Hindlimb muscle (tissue), 1 donor: ENCODE data around the gene CD4. TPM values are rescaled to one million over a fixed set of nuclear protein-coding genes. Genes with fewer than 3 reads are reported as not detected.

ENCODE experiments used
- DNase-seq: peaks from one replicate; pipeline ENCODE4 v3.0.0-alpha.2; 2013
- polyA plus RNA-seq: library from polyadenylated mRNA; unstranded; fragments of 120-200 nt; gene quantifications from one replicate; pipeline ENCODE4 v1.2.1, GENCODE V29; 2013; ENCODE audit not compliant: insufficient read length

The CD4 gene
- polyA plus RNA-seq, 1 donor = 11.1 TPM

DNA sequence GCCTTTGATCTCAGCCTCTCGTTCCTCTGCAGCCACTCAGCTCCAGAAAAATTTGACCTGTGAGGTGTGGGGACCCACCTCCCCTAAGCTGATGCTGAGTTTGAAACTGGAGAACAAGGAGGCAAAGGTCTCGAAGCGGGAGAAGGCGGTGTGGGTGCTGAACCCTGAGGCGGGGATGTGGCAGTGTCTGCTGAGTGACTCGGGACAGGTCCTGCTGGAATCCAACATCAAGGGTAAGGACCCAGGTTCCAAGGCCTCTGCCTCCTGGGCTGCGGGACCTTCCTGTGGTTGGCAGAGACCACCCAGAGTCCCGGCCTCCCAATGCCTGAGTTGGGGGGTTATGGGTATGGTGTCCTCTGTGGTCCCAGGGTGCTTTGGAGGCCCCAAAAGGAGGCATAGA, 27.8 kb downstream of the CD4 start:
- no peak for DNase-seq

DNA sequence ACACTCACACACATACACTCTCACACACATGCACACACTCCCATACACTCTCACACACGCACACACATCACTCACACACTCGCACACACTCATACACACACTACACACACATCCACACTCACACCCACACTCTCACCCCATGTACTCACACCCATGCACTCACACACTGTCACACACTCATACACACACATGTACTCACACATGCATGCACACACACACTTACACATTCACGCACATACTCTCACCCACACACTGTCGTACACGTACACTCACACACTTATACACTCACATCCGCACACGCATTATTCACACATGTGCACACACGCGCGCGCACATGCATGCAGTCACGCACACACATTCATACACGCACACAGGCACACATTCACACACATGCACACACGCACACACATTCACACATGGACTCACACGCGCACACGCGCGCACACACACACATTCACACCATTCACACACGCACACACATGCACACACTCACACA, 28.4 kb downstream of the CD4 start:
- no peak for DNase-seq

DNA sequence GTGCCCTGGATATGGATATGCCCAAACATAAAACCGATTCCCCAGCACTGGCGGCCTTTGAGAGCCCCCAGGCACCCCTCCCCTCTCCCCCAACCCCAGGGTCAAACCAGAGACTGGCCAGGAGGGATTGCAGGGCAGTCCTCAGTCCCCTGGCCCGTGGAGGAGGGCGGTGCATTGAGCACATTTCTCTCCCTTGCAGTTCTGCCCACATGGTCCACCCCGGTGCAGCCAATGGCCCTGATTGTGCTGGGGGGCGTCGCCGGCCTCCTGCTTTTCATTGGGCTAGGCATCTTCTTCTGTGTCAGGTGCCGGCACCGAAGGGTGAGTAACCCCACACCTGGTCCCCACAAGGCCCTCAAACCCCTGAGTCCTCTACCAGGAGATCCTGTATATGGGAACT, 28.9 kb downstream of the CD4 start:
- no peak for DNase-seq

DNA sequence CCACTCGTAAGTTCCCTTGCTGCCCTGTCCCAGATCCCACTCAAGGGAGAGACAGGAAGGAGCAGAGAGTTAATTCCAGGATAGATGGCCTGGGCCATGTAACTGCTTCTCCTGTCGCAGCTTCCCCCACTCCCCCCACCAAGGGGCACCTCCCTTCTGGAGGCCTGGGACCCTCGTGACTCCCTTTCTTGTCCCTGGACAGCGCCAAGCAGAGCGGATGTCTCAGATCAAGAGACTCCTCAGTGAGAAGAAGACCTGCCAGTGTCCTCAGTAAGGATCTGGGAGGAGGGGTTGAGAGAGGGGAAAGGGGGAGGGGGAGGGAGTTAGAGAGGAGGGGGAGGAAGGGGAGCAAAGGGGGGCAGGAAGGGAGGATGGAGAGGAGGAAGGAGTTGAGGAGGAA, 29.3 kb downstream of the CD4 start:
- DNase-seq = no peak

DNA sequence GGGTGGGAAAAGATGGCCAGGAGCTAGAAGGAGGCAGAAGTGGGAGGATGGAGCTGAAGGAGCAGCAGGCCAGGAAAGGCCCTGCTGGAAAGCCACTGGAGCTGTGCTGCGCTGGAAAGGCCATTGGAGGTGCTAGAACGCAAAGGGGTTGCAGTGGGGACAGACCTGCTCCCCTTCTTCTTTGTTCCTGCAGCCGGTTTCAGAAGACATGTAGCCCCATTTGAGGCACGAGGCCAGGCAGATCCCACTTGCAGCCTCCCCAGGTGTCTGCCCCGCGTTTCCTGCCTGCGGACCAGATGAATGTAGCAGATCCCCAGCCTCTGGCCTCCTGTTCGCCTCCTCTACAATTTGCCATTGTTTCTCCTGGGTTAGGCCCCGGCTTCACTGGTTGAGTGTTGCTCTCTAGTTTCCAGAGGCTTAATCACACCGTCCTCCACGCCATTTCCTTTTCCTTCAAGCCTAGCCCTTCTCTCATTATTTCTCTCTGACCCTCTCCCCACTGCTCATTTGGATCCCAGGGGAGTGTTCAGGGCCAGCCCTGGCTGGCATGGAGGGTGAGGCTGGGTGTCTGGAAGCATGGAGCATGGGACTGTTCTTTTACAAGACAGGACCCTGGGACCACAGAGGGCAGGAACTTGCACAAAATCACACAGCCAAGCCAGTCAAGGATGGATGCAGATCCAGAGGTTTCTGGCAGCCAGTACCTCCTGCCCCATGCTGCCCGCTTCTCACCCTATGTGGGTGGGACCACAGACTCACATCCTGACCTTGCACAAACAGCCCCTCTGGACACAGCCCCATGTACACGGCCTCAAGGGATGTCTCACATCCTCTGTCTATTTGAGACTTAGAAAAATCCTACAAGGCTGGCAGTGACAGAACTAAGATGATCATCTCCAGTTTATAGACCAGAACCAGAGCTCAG, 30.0 kb downstream of the CD4 start:
- DNase-seq = no peak

DNA sequence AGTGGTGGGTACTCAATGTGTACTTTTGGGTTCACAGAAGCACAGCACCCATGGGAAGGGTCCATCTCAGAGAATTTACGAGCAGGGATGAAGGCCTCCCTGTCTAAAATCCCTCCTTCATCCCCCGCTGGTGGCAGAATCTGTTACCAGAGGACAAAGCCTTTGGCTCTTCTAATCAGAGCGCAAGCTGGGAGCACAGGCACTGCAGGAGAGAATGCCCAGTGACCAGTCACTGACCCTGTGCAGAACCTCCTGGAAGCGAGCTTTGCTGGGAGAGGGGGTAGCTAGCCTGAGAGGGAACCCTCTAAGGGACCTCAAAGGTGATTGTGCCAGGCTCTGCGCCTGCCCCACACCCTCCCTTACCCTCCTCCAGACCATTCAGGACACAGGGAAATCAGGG, 30.8 kb downstream of the CD4 start:
- no peak for DNase-seq

DNA sequence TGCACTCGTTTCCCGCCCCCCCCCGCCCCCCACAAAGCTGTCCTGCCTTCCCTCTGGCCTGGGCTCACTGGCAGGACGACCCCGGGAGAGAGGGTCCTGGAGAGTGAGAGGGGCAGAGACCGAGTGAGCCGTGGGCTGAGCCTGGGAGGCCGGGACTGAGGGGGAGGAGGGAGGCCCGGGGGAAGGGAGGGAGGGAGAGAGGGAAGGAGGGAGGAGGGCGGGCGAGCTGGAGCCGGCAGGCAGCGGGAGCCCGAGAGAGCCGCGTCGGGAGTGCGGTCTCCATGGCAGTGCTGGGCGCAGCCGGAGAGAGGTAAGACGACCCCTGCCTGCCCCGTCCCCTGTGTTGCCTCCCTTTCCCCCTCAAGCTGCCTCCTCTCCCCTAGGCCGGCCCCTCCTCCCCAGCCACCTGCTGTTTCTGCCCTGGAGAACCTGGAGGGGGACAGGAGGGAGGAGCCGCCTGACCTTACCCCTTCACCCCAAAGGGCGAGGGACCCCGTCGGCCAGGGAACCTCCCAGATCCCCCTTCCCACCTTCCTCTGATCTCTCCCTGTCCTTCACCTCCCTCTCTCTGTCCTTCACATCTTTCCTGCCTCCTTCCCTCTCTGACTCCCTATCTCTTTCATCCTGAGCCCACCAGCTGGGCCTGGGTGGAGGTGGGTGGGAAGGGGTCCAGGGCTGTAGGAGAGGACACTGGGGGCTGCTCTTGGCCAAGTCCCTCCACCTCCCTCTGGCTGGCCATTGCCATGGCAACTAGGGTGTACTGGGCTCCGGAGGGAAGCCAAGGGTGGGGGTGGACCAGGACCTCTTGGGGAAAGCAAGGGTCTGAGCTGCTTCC, 32.5 kb downstream of the CD4 start, which contains the start of gene GPR162:
Gene GPR162 (plus strand): TSS at position 231 of the 835 bp plus-strand sequence. CDS start 2,078 bp downstream, outside the sequence.
- DNase-seq = peak; percentile 78

DNA sequence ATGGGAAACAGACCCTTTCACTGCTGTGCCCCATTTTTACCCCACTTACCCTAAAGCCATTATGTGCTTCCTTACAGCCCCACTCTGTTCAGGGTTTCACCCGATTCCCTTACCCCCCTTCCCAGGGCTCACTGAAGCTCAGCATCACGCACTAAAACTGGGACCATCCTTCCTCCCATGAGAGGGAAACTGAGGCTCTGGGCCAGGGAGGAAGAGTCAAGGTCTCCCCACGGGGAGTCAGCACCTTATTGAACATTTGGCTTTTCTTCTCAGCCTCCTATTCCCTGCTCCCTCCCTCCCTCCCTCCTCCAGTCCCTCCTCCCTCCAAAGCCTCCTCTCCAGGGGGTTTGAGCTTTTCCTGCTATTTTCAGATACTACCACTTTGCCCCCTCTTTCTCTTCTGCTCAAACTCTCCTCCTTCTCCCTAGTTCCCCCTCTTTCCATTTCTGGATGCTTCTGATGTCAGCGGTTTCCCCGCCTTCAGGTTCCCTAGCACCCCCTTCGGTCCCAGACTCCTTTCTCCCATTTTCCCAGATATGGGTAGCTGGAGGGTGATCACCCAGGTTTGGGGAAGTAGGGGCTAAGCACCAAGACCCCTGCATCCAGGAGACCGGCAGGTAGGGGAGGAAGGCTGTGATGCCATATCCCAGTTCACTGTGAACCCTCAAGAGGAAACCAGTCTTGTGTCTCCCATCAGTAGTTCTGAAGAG, 33.3 kb downstream of the CD4 start:
- no peak for DNase-seq

DNA sequence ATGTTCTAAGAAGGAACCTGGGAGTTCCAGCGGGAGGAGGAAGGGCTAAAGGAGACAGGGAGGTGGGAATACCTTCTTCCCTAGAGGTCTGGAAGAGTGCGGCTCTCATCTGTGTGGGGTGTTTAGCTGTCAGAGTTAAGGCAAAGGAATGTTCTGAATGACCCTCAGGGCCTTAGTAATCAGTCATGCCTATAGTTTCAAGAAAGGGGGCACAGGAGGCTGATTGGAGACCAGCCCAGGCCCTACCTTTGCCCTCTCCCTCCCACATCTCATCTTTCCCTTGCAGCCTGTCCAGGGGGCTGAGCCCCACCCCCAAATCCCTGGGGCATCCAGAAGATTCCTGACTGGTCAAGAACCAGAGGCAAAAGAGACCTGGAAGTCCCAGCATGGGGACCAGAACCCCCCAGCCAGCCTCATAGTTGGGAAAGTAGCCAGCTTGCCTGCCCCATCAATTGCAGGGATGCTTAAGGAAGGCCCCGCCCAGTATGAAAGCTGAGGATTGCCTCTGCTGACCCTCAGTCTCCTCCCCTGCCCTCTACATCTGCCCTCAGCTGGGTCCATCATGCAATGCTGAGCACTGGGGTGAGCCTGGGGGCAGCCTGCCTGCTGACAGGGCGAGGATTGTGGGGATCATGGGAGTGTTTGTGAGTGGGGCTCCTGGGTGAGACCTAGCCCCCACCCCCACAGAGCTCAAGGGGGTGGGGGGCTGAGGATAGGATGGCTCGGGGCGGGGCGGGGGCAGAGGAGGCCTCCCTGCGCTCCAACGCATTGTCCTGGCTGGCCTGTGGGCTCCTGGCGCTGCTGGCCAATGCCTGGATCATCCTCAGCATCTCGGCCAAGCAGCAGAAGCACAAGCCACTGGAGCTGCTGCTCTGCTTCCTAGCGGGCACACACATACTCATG, 34.1 kb downstream of the CD4 start:
- DNase-seq = no peak

DNA sequence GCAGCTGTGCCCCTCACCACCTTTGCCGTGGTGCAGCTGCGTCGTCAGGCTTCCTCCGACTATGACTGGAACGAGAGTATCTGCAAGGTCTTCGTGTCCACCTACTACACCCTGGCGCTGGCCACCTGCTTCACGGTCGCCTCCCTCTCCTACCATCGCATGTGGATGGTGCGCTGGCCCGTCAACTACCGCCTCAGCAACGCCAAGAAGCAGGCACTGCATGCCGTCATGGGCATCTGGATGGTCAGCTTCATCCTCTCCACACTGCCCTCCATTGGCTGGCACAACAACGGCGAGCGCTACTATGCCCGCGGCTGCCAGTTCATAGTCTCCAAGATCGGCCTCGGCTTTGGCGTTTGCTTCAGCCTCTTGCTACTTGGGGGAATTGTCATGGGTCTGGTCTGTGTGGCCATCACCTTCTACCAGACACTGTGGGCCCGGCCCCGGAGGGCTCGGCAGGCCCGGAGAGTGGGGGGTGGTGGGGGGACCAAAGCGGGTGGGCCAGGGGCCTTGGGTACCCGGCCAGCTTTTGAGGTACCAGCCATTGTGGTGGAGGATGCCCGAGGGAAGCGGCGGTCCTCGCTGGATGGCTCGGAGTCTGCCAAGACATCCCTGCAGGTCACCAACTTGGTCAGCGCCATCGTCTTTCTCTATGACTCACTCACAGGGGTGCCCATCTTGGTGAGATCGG, 34.9 kb downstream of the CD4 start:
- DNase-seq = no peak

DNA sequence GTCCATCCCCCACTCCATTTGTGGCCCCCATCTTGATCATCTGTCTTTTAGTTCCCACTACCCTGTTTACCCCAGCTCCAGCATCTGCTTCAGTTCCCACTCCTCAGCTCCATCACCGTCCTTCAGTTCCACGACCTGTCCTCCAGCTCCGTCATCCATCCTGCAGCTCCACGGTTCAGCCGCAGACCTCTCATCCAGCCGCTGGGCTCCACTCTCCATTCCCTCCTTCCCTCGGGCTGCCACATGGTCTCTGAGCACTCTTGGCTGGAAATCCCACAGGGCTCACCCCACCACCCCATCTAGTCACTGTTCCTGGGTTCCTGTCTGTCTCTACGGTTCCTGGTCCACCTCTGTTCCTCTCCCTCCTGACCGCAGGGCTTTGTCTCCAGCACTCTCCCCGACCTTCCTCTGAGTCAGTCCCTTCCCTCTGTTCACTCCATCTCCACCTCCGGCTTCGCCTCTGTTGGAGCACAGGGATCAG, 35.6 kb downstream of the CD4 start:
- no peak for DNase-seq

DNA sequence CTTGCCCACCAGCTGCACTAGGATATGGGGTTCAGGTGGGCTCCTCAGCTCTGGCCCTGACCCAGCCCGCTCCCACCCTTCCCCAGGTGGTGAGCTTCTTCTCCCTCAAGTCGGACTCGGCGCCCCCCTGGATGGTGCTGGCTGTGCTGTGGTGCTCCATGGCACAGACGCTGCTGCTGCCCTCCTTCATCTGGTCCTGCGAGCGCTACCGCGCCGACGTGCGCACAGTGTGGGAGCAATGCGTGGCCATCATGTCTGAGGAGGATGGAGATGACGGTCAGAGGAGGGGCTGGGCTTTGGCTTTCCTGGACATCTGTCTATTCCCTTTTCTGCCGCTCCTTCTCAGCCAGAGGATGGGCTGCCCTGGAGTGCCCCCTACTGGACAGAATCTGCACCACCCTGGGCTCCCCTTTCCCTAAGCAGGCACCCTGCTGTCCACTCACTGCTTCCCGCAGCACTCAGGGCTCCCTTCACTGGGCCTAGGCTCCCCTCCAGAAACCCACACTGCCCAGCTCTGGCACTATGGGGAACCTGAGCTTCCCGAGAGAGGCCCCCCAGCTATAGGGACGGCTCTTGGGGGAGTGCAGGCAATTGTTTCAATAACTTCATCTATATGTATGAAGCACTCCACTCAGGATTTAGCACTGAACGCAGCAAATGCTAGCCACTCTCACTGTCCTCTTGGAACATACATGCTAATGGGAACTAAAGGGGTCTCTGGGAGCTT, 36.2 kb downstream of the CD4 start:
- peak; percentile 90 for DNase-seq

DNA sequence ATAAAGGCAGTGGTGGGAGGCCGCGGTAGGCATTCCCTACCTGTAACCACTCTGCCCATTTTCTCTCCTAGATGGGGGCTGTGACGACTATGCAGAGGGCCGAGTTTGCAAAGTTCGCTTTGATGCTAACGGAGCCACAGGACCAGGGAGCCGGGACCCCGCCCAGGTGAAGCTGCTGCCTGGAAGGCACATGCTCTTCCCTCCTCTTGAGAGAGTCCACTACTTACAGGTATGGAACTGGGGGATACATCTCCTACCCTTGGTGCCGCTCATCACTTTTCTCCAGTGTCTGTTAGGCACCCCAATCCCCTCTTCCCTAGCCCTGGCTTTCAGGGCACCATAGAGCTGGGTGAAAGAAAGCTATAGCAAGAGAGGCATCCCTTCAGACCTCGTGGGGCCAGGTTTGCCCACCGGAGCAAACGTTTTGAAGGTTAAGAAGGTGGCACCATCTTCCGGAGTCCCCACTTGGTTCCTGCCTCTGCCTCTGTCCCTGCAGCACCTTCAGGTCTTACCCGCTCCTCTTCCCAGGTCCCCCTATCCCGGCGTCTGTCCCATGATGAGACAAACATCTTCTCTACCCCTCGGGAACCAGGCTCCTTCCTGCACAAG, 36.9 kb downstream of the CD4 start:
- no peak for DNase-seq

DNA sequence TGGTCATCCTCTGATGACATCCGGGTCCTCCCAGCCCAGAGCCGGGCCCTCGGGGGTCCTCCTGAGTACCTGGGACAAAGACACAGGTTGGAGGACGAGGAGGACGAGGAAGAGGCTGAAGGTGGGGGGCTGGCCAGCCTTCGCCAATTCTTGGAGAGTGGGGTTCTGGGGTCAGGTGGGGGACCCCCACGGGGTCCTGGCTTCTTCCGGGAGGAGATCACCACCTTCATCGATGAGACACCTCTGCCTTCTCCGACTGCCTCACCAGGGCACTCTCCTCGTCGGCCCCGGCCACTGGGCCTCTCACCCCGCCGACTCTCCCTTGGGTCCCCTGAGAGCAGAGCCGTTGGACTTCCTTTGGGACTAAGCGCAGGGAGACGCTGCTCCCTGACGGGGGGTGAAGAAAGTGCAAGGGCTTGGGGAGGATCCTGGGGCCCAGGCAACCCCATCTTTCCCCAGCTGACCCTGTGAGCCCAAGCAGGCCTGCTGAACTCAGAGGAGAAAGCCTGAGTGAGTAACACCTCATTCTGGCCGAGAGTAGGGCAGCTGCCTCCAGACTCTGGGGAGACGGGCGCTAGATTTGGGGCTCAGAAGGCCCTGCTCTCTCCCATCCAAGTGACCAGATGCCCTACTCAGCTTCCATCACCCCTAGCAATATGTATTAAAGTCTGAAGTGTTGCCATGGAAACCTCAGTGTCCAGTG, 37.6 kb downstream of the CD4 start:
- no peak for DNase-seq

DNA sequence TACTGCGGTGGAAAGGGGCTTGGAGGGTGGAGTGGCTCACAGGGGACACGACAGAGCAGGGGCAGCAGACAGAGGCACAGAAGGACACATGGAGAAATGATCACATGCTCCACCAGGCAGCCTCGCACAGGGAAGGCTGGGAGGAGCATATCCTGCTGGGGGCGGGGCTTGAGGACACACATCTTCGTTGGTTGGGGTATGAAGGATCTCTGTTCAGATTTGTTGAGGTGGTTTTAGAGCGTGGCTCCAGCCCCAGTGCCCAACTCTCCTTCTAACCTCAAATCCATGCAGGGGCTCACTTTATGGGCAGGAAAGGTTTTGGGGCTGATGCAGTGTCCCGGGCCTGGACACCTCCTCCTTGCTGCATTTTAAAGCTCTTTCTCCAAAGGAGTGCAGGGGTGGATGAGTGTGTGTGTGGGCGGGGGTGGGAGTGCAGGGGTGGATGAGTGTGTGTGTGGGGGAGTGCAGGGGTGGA, 38.1 kb downstream of the CD4 start:
- peak; percentile 89 for DNase-seq

DNA sequence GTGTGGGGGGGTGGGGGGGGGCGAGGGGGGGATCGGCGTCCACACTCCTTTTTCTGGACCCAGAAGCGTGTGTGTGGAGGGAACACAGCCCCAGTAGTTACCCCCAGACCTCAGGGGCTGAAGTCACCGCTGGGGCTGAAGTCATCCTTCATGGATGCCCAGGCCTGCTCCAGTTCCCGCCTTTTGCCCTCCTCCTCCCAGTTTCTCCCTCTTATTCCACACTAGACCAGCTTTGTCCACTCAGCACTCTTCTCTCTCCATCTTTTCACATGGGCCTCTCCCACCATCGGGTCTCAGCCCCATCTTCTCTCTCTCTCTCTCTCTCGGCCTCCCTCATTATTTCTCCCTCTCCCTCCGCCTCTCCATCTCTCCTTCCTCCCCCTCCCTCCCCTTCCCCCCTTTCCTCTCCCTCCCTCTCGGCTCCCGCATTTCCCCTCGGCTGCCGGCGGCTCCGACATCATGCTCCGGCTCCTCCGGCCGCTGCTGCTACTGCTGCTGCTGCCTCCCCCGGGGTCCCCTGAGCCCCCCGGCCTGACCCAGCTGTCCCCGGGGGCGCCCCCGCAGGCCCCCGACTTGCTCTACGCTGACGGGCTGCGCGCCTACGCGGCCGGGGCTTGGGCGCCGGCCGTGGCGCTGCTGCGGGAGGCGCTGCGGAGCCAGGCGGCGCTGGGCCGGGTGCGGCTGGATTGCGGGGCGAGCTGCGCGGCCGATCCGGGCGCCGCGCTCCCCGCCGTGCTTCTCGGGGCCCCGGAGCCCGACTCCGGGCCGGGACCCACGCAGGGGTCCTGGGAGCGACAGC, 38.9 kb downstream of the CD4 start, which contains the start of gene P3H3:
Gene P3H3 (plus strand): TSS at position 426 of the 799 bp plus-strand sequence. CDS start 34 bp downstream, at position 460.
- DNase-seq = peak; percentile 72

DNA sequence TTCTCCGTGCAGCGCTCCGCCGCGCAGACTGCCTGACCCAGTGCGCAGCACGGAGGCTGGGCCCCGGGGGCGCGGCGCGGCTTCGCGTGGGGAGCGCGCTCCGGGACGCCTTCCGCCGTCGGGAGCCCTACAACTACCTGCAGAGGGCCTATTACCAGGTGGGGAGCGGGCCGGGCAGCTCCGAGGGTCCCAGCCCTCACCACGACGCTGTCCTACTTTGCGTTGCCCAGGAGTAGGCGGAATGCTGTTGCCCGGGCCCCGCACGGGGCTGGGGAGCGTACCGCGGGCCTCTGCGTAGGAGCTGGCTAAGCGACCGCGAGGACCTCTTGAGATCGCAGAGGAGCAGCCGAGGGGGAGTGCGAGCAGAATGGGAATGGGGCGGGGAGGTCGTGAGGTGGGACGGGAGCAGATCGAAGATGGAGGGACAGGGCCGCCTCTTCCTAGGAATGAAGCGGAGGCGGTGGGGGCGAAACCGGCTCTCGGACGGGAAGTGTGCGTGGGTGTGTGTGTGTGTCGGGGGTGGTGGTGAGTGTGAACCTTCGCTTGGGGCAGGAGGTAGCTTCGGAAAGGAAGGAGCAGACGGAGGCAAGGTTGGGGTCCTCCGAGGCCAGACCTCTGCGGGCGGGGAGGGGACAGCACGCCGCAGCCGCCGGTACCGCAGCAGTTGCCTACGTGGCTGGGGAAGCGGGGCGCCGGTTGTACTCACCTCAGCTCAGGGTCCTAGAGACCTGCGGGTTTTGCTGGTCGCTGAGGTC, 39.6 kb downstream of the CD4 start:
- DNase-seq = peak; percentile 66
